GM12878 (cell line): ENCODE measurements around the gene C1orf87. TPM values are rescaled to one million over a fixed set of nuclear protein-coding genes. Genes with fewer than 3 reads are reported as not detected.

Experiments used
- ATAC-seq: fragments of 200-7000 bp; cut with Tn5 transposase; 3 replicates; pipeline ENCODE4 v1.9.1; 2020; ENCODE audit warnings: mild to moderate bottlenecking, moderate library complexity
- BruUV-seq: library from RNA; stranded (reverse); fragments of 400-500 nt; replicated peaks from 2 replicates; lab custom pipeline; 2021; lab: Mats Ljungman, UMichigan
- CTCF ChIA-PET: fragments of 300-600 bp; sonication (Branson Sonifier 250); formaldehyde crosslinking; extraction: SDS; loops from one replicate; lab custom pipeline; 2021; ENCODE audit warnings: inconsistent platforms; lab: Yijun Ruan, JAX
- POLR2A ChIA-PET: fragments of 350-600 bp; formaldehyde crosslinking; extraction: SDS; loops from one replicate; lab custom pipeline; 2021; ENCODE audit warnings: inconsistent platforms; lab: Charles Lee
- RAD21 ChIA-PET: fragments of 300-600 bp; sonication (Branson Sonifier 250); formaldehyde crosslinking; loops from one replicate; lab custom pipeline; 2023; ENCODE audit warnings: antibody characterized with exemption; ENCODE audit not compliant: unreplicated experiment; lab: Charles Lee
- SMC1A ChIA-PET: fragments of 300-600 bp; sonication (Branson Sonifier 250); formaldehyde crosslinking; loops from one replicate; lab custom pipeline; 2023; ENCODE audit not compliant: unreplicated experiment, uncharacterized antibody; lab: Charles Lee
- DNase-seq: peaks from one replicate; pipeline ENCODE4 v3.0.0-alpha.2; 2011; ENCODE audit warnings: low read depth, low spot score
- FAIRE-seq: peaks from 3 replicates; lab custom pipeline; 2011; peaks lifted over from hg19 to GRCh38; lab: Jason Lieb, UNC
- H2AFZ ChIP-seq: 2 replicates; pipeline ENCODE4 v1.6.0; 2011; ENCODE audit warnings: low read depth, low read length, control low read depth; ENCODE audit not compliant: control insufficient read depth
- H3K27ac ChIP-seq: 2 replicates; pipeline ENCODE4 v1.5.1; 2011; ENCODE audit warnings: control low read depth; ENCODE audit not compliant: control insufficient read depth, insufficient read depth
- H3K27me3 ChIP-seq, 2 experiments: replicated peaks in 1 of 2; 2 replicates each; pipeline versions ENCODE4 v1.6.0 to v1.6.1; 2011; ENCODE audit warnings: low read length in 1 of 2; ENCODE audit not compliant: control insufficient read depth in 2 of 2, insufficient read depth in 2 of 2
- H3K36me3 ChIP-seq, 2 experiments: 2 replicates each; pipeline ENCODE4 v1.5.1; 2011; ENCODE audit warnings: low read length in 1 of 2; ENCODE audit not compliant: control insufficient read depth in 2 of 2, insufficient read depth in 2 of 2
- H3K4me1 ChIP-seq: 2 replicates; pipeline ENCODE4 v1.6.1; 2011; ENCODE audit warnings: mild to moderate bottlenecking, low read length, moderate library complexity, mixed read lengths; ENCODE audit not compliant: control insufficient read depth, insufficient read depth
- H3K4me2 ChIP-seq: 2 replicates; pipeline ENCODE4 v1.6.0; 2011; ENCODE audit warnings: control low read depth; ENCODE audit not compliant: control insufficient read depth, insufficient read depth
- H3K4me3 ChIP-seq: fragments of 200-600 bp; sonication (generic); 2 replicates; pipeline ENCODE4 v1.5.1; 2016
- H3K79me2 ChIP-seq: 2 replicates; pipeline ENCODE4 v1.6.0; 2011; ENCODE audit warnings: low read length; ENCODE audit not compliant: control insufficient read depth, insufficient read depth
- H3K9ac ChIP-seq: 2 replicates; pipeline ENCODE4 v1.8.0; 2011; ENCODE audit warnings: low read length, control low read depth, mixed read lengths; ENCODE audit not compliant: control insufficient read depth, insufficient read depth
- H3K9me3 ChIP-seq: replicated peaks from 3 replicates; pipeline ENCODE4 v1.5.1; 2011; ENCODE audit warnings: mild to moderate bottlenecking, low read length; ENCODE audit not compliant: control insufficient read depth, insufficient read depth
- H4K20me1 ChIP-seq: 2 replicates; pipeline ENCODE4 v1.6.0; 2011; ENCODE audit not compliant: control insufficient read depth, insufficient read depth
- BMI1 ChIP-seq: fragments of 450-650 bp; IDR thresholded peaks from 2 replicates; pipeline ENCODE4 v1.6.1; 2016; ENCODE audit warnings: mild to moderate bottlenecking, moderate library complexity, borderline replicate concordance
- CBFB ChIP-seq: IDR thresholded peaks from 2 replicates; pipeline ENCODE4 v1.6.1; 2016; ENCODE audit warnings: antibody characterized with exemption, low read depth
- HSF1 ChIP-seq: fragments of 150-350 bp; IDR thresholded peaks from 2 replicates; pipeline ENCODE4 v1.6.1; 2014; ENCODE audit warnings: mild to moderate bottlenecking, low read depth, low read length
- IRF4 ChIP-seq: IDR thresholded peaks from 2 replicates; pipeline ENCODE4 v1.6.1; 2011; ENCODE audit warnings: low read depth, low read length
- PBX3 ChIP-seq: IDR thresholded peaks from 2 replicates; pipeline ENCODE4 v1.6.1; 2011; ENCODE audit warnings: mild to moderate bottlenecking, low read depth, low read length, moderate library complexity; ENCODE audit not compliant: insufficient replicate concordance
- SMARCA5 ChIP-seq: fragments of 450-650 bp; IDR thresholded peaks from 2 replicates; pipeline ENCODE4 v1.6.1; 2017; ENCODE audit warnings: mild to moderate bottlenecking
- SMC3 ChIP-seq: IDR thresholded peaks from 2 replicates; pipeline ENCODE4 v1.6.1; 2011; ENCODE audit warnings: low read length, improper control_type of control experiment, borderline replicate concordance
- SUPT20H ChIP-seq: IDR thresholded peaks from 2 replicates; pipeline ENCODE4 v1.6.1; 2011; ENCODE audit warnings: low read depth, mild to moderate bottlenecking, low read length, moderate library complexity, borderline replicate concordance; ENCODE audit not compliant: control insufficient read depth
- TCF3 ChIP-seq: IDR thresholded peaks from 2 replicates; pipeline ENCODE4 v1.6.1; 2012; ENCODE audit warnings: low read depth, mild to moderate bottlenecking, low read length, borderline replicate concordance; ENCODE audit not compliant: insufficient read depth
- WGBS: methylation state at CpG from one replicate; pipeline ENCODE4 v1.1.6; 2016; ENCODE audit warnings: low lambda C conversion rate; ENCODE audit not compliant: insufficient replicate concordance, insufficient coverage; ENCODE audit errors: missing lambda C conversion rate; 5-methylcytosine and 5-hydroxymethylcytosine counted together
- in situ Hi-C: fragments of 300-500 bp; cut with MboI; formaldehyde crosslinking; loops from 9 replicates; pipeline ENCODE4 v1.14.3; 2018; ENCODE audit warnings: mixed read lengths
- intact Hi-C: fragments of 100-400 bp; cut with micrococcal nuclease; formaldehyde crosslinking; loops from one replicate; pipeline ENCODE4 v1.14.2; 2022; ENCODE audit not compliant: unreplicated experiment
- polyA plus RNA-seq, 11 experiments: library from polyadenylated mRNA; depleted of rRNA in 4 of 11; unstranded in 6 of 11; stranded (reverse) in 5 of 11; fragments of >200 nt; fragmentation: Nextera tagmentation in 4 of 11; fragmentation: Illumina TruSeq in 1 of 11; extraction: Ambion mirVana in 4 of 11; extraction: Trizol in 1 of 11; gene quantifications; 1 replicate in 1 of 11; 2 replicates in 10 of 11; pipeline versions ENCODE4 v1.2.1 to v1.2.3, GENCODE V29; 2011 to 2016; ENCODE audit warnings: inconsistent platforms in 2 of 11, missing spikeins in 2 of 11, low read depth in 1 of 11
- total RNA-seq, 4 experiments: library from RNA; depleted of rRNA in 3 of 4; stranded (reverse); fragments of >200 nt in 3 of 4; fragmentation: Illumina TruSeq in 1 of 4; extraction: Trizol in 1 of 4; gene quantifications; 2 replicates each; pipeline versions ENCODE4 v1.2.1 to v1.2.3, GENCODE V29; 2013 to 2021
- TF ChIP-seq, protein P1 (sequence below): fragments of 450-650 bp; formaldehyde crosslinking; IDR thresholded peaks from 2 replicates; pipeline ENCODE4 v1.5.0; 2022; ENCODE audit warnings: mild to moderate bottlenecking, missing genetic modification characterization
- TF ChIP-seq, protein P2 (sequence below): IDR thresholded peaks from 2 replicates; pipeline ENCODE4 v1.6.1; 2012; ENCODE audit warnings: low read depth, low read length, improper control_type of control experiment

The C1orf87 gene
- total and polyA plus RNA-seq, 10 of the 15 experiments (the other 5 are each of a cell fraction or from before 2014, with no cell fraction given) = not detected

GRCh38 chr1:59999746-60000145 lies 73.8 kb downstream of the C1orf87 start:
- intact Hi-C loops (no loop called here), in situ Hi-C loops (no loop called here)
- RAD21 ChIA-PET = no interaction called here
- CTCF ChIA-PET = interaction anchor here (0.9 to 2.2 kb wide), 2 partner anchors 23 to 29 kb away, joined by 3 to 8 read pairs; no protein-coding TSS in a partner anchor
- Histone ChIP-seq H3K9me3 (no peaks in the 10 kb centered on the region), H3K79me2 (no peaks in the 10 kb centered on the region), H3K4me3 (no peak overlapping the region), H3K9ac (no peak overlapping the region), H4K20me1 (no peaks in the 10 kb centered on the region), H3K4me1 (no peaks in the 10 kb centered on the region), H3K4me2 (no peak overlapping the region), H3K27me3 (no peaks in the 10 kb centered on the region), H3K36me3 (no peaks in the 10 kb centered on the region), H3K27ac (no peak overlapping the region), H2AFZ (no peak overlapping the region)
- no peak for DNase-seq
- SMC1A ChIA-PET = interaction anchor here (0.6 kb wide), 1 partner anchor 1033 kb away, joined by 3 read pairs; no protein-coding TSS in a partner anchor
- no TSS peak for BruUV-seq
- no peak for ATAC-seq
- FAIRE-seq = no peak
- WGBS = 0% methylated on average over 2 of the region's 2 CpGs
- POLR2A ChIA-PET = no interaction called here
- TF ChIP-seq TCF3 (no peak), HSF1 (no peak)

DNA sequence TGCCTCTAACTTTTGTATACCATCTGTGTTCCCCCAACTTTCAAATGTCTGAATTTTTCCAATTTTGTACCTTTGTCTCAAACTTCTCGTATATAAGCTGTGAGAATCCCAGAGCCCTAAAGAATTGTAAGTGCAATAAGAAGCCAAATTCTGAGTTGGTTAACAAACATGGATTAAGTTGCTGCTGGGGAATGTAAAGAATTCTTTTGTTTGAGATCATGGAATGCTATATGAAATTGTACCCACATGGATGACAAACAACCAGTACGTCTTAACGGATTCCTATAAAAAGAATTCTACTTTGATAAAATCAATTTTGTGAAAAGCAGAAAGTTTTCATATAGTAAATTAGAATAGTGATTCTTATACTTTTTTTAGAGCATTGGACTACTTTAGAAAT lies 74.6 kb downstream of the C1orf87 start:
- BruUV-seq = no TSS peak
- Histone ChIP-seq H3K4me3 (no peak overlapping the region), H3K27ac (no peak overlapping the region), H2AFZ (no peak overlapping the region), H3K79me2 (no peaks in the 10 kb centered on the region), H3K9ac (no peak overlapping the region), H3K36me3 (no peaks in the 10 kb centered on the region), H3K9me3 (no peaks in the 10 kb centered on the region), H3K4me2 (no peak overlapping the region), H4K20me1 (no peaks in the 10 kb centered on the region), H3K4me1 (no peaks in the 10 kb centered on the region), H3K27me3 (no peaks in the 10 kb centered on the region)
- FAIRE-seq (no peak), ATAC-seq (no peak), DNase-seq (no peak)
- intact Hi-C loops (no loop called here), in situ Hi-C loops (no loop called here)
- 64% methylated on average over 3 of the region's 3 CpGs for WGBS
- ChIA-PET SMC1A (no interaction called here), RAD21 (no interaction called here), POLR2A (no interaction called here), CTCF (interaction anchor here (0.9 to 2.2 kb wide), 2 partner anchors 22 to 28 kb away, joined by 3 to 8 read pairs; no protein-coding TSS in a partner anchor)
- TF ChIP-seq CBFB (no peak), SUPT20H (no peak), BMI1 (no peak), PBX3 (no peak), IRF4 (no peak), SMC3 (no peak), SMARCA5 (no peak)
- TF ChIP-seq, protein P1, sequence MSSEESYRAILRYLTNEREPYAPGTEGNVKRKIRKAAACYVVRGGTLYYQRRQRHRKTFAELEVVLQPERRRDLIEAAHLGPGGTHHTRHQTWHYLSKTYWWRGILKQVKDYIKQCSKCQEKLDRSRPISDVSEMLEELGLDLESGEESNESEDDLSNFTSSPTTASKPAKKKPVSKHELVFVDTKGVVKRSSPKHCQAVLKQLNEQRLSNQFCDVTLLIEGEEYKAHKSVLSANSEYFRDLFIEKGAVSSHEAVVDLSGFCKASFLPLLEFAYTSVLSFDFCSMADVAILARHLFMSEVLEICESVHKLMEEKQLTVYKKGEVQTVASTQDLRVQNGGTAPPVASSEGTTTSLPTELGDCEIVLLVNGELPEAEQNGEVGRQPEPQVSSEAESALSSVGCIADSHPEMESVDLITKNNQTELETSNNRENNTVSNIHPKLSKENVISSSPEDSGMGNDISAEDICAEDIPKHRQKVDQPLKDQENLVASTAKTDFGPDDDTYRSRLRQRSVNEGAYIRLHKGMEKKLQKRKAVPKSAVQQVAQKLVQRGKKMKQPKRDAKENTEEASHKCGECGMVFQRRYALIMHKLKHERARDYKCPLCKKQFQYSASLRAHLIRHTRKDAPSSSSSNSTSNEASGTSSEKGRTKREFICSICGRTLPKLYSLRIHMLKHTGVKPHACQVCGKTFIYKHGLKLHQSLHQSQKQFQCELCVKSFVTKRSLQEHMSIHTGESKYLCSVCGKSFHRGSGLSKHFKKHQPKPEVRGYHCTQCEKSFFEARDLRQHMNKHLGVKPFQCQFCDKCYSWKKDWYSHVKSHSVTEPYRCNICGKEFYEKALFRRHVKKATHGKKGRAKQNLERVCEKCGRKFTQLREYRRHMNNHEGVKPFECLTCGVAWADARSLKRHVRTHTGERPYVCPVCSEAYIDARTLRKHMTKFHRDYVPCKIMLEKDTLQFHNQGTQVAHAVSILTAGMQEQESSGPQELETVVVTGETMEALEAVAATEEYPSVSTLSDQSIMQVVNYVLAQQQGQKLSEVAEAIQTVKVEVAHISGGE (CRISPR knock-in tag) = no peak
- TF ChIP-seq, protein P2, sequence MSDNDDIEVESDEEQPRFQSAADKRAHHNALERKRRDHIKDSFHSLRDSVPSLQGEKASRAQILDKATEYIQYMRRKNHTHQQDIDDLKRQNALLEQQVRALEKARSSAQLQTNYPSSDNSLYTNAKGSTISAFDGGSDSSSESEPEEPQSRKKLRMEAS = no peak
